Vagina (tissue), 2 donors: ENCODE measurements around the gene ATP5PD. TPM values are rescaled to one million over a fixed set of nuclear protein-coding genes. Genes with fewer than 3 reads are reported as not detected.

Experiments used
- DNase-seq, 2 donors: peaks; one replicate each; pipeline ENCODE4 v3.0.0-alpha.2; 2017; ENCODE audit errors: extremely low spot score in 2 of 2
- H3K27ac ChIP-seq: fragments of 200-600 bp; sonication (generic); one replicate; pipeline ENCODE4 v1.5.1; 2019
- H3K27me3 ChIP-seq: fragments of 200-600 bp; sonication (generic); one replicate; pipeline ENCODE4 v1.5.1; 2019
- H3K36me3 ChIP-seq, 2 donors: fragments of 200-600 bp; sonication (generic); one replicate each; pipeline ENCODE4 v1.5.1; 2017 to 2019
- H3K4me1 ChIP-seq: fragments of 200-600 bp; sonication (generic); one replicate; pipeline ENCODE4 v1.5.1; 2019
- H3K4me3 ChIP-seq, 2 donors: fragments of 200-600 bp; sonication (generic); 1 replicate in 1 of 2; 2 replicates in 1 of 2; pipeline ENCODE4 v1.5.1; 2016 to 2019
- H3K9me3 ChIP-seq: fragments of 200-600 bp; sonication (generic); one replicate; pipeline ENCODE4 v1.5.1; 2019
- CTCF ChIP-seq, 3 experiments: fragments of 450-650 bp in 2 of 3; fragments of 200-600 bp in 1 of 3; sonication (generic) in 1 of 3; IDR thresholded peaks; one replicate each; pipeline ENCODE4 v1.5.1; 2017 to 2019; ENCODE audit warnings: antibody characterized with exemption in 3 of 3, mild to moderate bottlenecking in 2 of 3, moderate library complexity in 2 of 3
- POLR2A ChIP-seq, 2 donors: fragments of 450-650 bp; IDR thresholded peaks; one replicate each; pipeline ENCODE4 v1.6.1; 2017; ENCODE audit warnings: antibody characterized with exemption in 2 of 2, mild to moderate bottlenecking in 2 of 2, moderate library complexity in 2 of 2
- POLR2AphosphoS5 ChIP-seq, 2 donors: sonication (generic); formaldehyde crosslinking; IDR thresholded peaks; one replicate each; pipeline ENCODE4 v1.9.0; 2017; ENCODE audit warnings: antibody characterized with exemption in 2 of 2, mild to moderate bottlenecking in 2 of 2, low read depth in 1 of 2; ENCODE audit not compliant: insufficient read depth in 1 of 2
- intact Hi-C: fragments of 100-400 bp; cut with DNase I; formaldehyde crosslinking; loops from one replicate; pipeline ENCODE4 v1.15.1; 2023
- total RNA-seq: library from RNA; depleted of rRNA; stranded (reverse); fragments of >200 nt; gene quantifications from one replicate; pipeline ENCODE4 v1.2.3, GENCODE V29; 2016

The ATP5PD gene
- total RNA-seq, 1 donor from 2014 or later = 149 TPM

DNA sequence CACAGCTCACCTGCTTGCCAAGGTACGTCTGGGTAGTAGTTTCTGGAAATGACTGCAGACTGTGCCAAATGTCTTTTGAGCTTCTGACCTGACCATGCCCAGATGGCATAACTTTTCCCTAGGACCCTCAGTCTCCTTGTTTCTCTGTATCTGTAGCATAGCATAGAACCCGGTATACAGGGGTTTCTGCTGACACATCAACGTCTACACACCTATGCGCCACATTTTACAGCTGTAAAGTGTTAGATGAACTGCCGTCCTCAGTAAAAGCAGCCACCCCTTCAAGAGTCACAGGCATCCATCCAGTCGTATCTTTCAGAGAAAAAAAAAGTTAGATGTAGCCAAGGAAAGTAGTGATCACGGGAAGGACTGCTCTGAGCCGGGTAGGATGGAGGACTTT is 17.7 kb upstream of the ATP5PD start:
- H3K4me3 ChIP-seq = no peak overlapping the region
- peaks cover 0 to 46% of the 10 kb centered on the region in 2 donors for H3K36me3 ChIP-seq
- no peaks in the 10 kb centered on the region for H3K27me3 ChIP-seq
- DNase-seq = no peak
- no peaks in the 10 kb centered on the region for H3K9me3 ChIP-seq
- no peak overlapping the region for H3K27ac ChIP-seq
- intact Hi-C loops = no loop called here
- H3K4me1 ChIP-seq = peaks cover 4% of the 10 kb centered on the region
- no peak for TF ChIP-seq POLR2AphosphoS5 (IDR thresholded peaks at IDR 0.05; ENCODE audit: insufficient read depth in 1 of 2, low read depth in 1 of 2)
- TF ChIP-seq CTCF (IDR thresholded peaks at IDR 0.05) = no peak
- TF ChIP-seq POLR2A (IDR thresholded peaks at IDR 0.05) = no peak

- intact Hi-C loops = no loop called here
- H3K36me3 ChIP-seq = peaks cover 0 to 49% of the 10 kb centered on the region in 2 donors
- no peaks in the 10 kb centered on the region for H3K9me3 ChIP-seq
- TF ChIP-seq POLR2A (IDR thresholded peaks at IDR 0.05) (no peak), POLR2AphosphoS5 (IDR thresholded peaks at IDR 0.05; ENCODE audit: insufficient read depth in 1 of 2, low read depth in 1 of 2) (no peak), CTCF (IDR thresholded peaks at IDR 0.05) (no peak)
- H3K4me1 ChIP-seq = peaks cover 4% of the 10 kb centered on the region
- no peak for DNase-seq
- H3K4me3 ChIP-seq = no peak overlapping the region
- H3K27ac ChIP-seq = no peak overlapping the region
- H3K27me3 ChIP-seq = no peaks in the 10 kb centered on the region
Measured at GRCh38 chr17:75064040-75064439, 17.3 kb upstream of the ATP5PD start.

DNA sequence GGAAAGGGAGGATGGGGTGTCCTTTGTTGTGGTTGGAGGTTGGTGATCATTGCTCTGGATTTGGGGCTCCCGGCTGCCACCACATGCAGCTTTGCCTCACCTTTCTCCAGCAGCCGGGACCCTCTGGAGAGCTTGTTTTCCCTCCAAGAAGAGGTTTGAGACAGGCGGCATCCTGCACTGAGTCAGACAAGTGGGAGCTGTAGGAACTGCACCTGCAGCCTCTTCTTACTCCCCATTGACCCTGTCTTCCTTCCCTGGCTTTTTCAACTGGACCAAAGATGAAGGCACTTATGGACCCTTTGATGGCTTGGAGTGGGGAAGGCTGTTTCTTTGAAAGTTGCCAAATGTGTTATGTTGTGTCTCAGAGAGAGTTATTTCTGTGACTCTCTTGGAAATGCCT is 16.9 kb upstream of the ATP5PD start:
- DNase-seq = no peak
- Histone ChIP-seq H3K27me3 (no peaks in the 10 kb centered on the region), H3K27ac (no peak overlapping the region), H3K36me3 (peaks cover 0 to 49% of the 10 kb centered on the region in 2 donors), H3K4me1 (peaks cover 4% of the 10 kb centered on the region), H3K4me3 (no peak overlapping the region), H3K9me3 (no peaks in the 10 kb centered on the region)
- no peak for TF ChIP-seq POLR2A (IDR thresholded peaks at IDR 0.05)
- TF ChIP-seq POLR2AphosphoS5 (IDR thresholded peaks at IDR 0.05; ENCODE audit: insufficient read depth in 1 of 2, low read depth in 1 of 2) = no peak
- TF ChIP-seq CTCF (IDR thresholded peaks at IDR 0.05) = no peak
- intact Hi-C loops = no loop called here

- Histone ChIP-seq H3K27me3 (no peaks in the 10 kb centered on the region), H3K4me1 (peaks cover 4% of the 10 kb centered on the region), H3K9me3 (no peaks in the 10 kb centered on the region), H3K4me3 (no peak overlapping the region), H3K27ac (no peak overlapping the region), H3K36me3 (peaks cover 0 to 49% of the 10 kb centered on the region in 2 donors)
- intact Hi-C loops = no loop called here
- TF ChIP-seq CTCF (IDR thresholded peaks at IDR 0.05) = no peak
- no peak for TF ChIP-seq POLR2A (IDR thresholded peaks at IDR 0.05)
- TF ChIP-seq POLR2AphosphoS5 (IDR thresholded peaks at IDR 0.05; ENCODE audit: insufficient read depth in 1 of 2, low read depth in 1 of 2) = no peak
- no peak for DNase-seq
Measured at GRCh38 chr17:75063201-75063600, 16.4 kb upstream of the ATP5PD start.

- TF ChIP-seq POLR2A (IDR thresholded peaks at IDR 0.05) = no peak
- TF ChIP-seq POLR2AphosphoS5 (IDR thresholded peaks at IDR 0.05; ENCODE audit: insufficient read depth in 1 of 2, low read depth in 1 of 2) = no peak
- TF ChIP-seq CTCF (IDR thresholded peaks at IDR 0.05) = no peak
- no peak overlapping the region for H3K27ac ChIP-seq
- intact Hi-C loops = no loop called here
Measured at GRCh38 chr17:75061618-75062017, 14.8 kb upstream of the ATP5PD start.

More at GRCh38 chr17:75061618-75062017, 14.8 kb upstream of the ATP5PD start:
- Histone ChIP-seq H3K4me1 (peaks cover 4% of the 10 kb centered on the region), H3K36me3 (peaks cover 0 to 49% of the 10 kb centered on the region in 2 donors), H3K4me3 (no peak overlapping the region), H3K9me3 (no peaks in the 10 kb centered on the region), H3K27me3 (no peaks in the 10 kb centered on the region)
- no peak for DNase-seq
